ENCODE measurements around the gene UACA. TPM values are rescaled to one million over a fixed set of nuclear protein-coding genes. Genes with fewer than 3 reads are reported as not detected.
"Not testable (repeated sequence)": the region's sequence is repeated elsewhere in the genome, so short reads cannot be mapped to it uniquely, and the experiment has no call there.

UACA gene, protein sequence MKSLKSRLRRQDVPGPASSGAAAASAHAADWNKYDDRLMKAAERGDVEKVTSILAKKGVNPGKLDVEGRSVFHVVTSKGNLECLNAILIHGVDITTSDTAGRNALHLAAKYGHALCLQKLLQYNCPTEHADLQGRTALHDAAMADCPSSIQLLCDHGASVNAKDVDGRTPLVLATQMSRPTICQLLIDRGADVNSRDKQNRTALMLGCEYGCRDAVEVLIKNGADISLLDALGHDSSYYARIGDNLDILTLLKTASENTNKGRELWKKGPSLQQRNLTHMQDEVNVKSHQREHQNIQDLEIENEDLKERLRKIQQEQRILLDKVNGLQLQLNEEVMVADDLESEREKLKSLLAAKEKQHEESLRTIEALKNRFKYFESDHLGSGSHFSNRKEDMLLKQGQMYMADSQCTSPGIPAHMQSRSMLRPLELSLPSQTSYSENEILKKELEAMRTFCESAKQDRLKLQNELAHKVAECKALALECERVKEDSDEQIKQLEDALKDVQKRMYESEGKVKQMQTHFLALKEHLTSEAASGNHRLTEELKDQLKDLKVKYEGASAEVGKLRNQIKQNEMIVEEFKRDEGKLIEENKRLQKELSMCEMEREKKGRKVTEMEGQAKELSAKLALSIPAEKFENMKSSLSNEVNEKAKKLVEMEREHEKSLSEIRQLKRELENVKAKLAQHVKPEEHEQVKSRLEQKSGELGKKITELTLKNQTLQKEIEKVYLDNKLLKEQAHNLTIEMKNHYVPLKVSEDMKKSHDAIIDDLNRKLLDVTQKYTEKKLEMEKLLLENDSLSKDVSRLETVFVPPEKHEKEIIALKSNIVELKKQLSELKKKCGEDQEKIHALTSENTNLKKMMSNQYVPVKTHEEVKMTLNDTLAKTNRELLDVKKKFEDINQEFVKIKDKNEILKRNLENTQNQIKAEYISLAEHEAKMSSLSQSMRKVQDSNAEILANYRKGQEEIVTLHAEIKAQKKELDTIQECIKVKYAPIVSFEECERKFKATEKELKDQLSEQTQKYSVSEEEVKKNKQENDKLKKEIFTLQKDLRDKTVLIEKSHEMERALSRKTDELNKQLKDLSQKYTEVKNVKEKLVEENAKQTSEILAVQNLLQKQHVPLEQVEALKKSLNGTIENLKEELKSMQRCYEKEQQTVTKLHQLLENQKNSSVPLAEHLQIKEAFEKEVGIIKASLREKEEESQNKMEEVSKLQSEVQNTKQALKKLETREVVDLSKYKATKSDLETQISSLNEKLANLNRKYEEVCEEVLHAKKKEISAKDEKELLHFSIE (N-terminal part only)
- 10 to 100 TPM; 27.1 to 83.5 TPM for polyA plus RNA-seq

- Histone ChIP-seq H3K9me3 (ENCODE audit: control insufficient read depth in 2 of 2, insufficient read depth in 1 of 2, low read depth in 1 of 2, low read length in 1 of 2) (no peaks in the 10 kb centered on the region), H3K27ac (ENCODE audit: low read depth in 2 of 2, low read length in 1 of 2) (peak within 1 kb of the TSS; percentile 97), H3K27me3 (ENCODE audit: control insufficient read depth in 1 of 2, insufficient read depth in 2 of 2, low read length in 2 of 2) (no peaks in the 10 kb centered on the region), H3K36me3 (ENCODE audit: control insufficient read depth in 2 of 2, insufficient read depth in 2 of 2, low read length in 1 of 2) (peaks cover 0 to 2% of the 10 kb centered on the region in 2 donors), H3K4me1 (ENCODE audit: control insufficient read depth in 2 of 2, insufficient read depth in 2 of 2, low read length in 1 of 2) (no peaks in the 10 kb centered on the region), H3K4me3 (ENCODE audit: low read depth in 1 of 2, low read length in 2 of 2) (peak within 1 kb of the TSS; percentile 84 to 88)
- 0% methylated on average over 58 to 79 of the region's 79 CpGs for WGBS, 2 donors
Observed at GRCh38 chr15:70763120-70763949, at the start of gene UACA. Gene UACA (minus strand): TSS chr15:70763558. CDS start chr15:70763407, 151 bp downstream.

DNA sequence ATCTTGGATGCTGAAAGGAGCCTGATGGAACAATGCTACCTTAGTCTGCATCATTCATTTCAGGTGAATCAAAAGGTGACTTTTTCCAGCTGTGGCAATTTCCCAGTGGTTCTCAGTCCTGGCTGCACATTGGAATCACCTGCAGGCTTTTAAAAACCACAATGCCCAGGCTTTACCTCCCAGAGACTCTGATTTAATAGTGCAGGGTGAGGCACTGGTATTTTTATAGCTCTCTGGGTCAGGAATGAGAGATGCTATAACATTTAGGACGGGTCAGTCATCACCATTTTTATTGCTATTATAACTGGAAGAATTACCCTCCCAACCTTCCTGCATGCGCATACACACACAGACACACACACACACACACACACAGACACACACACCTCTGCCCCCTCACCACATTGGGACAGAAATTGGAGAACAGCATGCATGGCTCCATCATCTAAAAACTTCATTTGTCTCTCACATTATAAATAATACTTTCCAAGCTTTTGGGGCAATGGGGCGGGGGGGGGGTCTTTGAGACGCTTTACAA, 49.5 kb upstream of the UACA start:
- no peak overlapping the region for H3K27ac ChIP-seq (ENCODE audit: low read depth in 2 of 2, low read length in 1 of 2)
- H3K4me3 ChIP-seq (ENCODE audit: low read depth in 1 of 2, low read length in 2 of 2), result no peak overlapping the region
- no peaks in the 10 kb centered on the region for H3K36me3 ChIP-seq (ENCODE audit: control insufficient read depth in 2 of 2, insufficient read depth in 2 of 2, low read length in 1 of 2)
- 81 to 87% methylated on average over 4 of the region's 4 CpGs for WGBS, 2 donors
- no peaks in the 10 kb centered on the region for H3K4me1 ChIP-seq (ENCODE audit: control insufficient read depth in 2 of 2, insufficient read depth in 2 of 2, low read length in 1 of 2)
- no peaks in the 10 kb centered on the region for H3K9me3 ChIP-seq (ENCODE audit: control insufficient read depth in 2 of 2, insufficient read depth in 1 of 2, low read depth in 1 of 2, low read length in 1 of 2)
- no peaks in the 10 kb centered on the region for H3K27me3 ChIP-seq (ENCODE audit: control insufficient read depth in 1 of 2, insufficient read depth in 2 of 2, low read length in 2 of 2)

GRCh38 chr15:70810916-70811578, 47.7 kb upstream of the UACA start:
- H3K4me3 ChIP-seq (ENCODE audit: low read depth in 1 of 2, low read length in 2 of 2), result no peak overlapping the region
- no peaks in the 10 kb centered on the region for H3K36me3 ChIP-seq (ENCODE audit: control insufficient read depth in 2 of 2, insufficient read depth in 2 of 2, low read length in 1 of 2)
- H3K4me1 ChIP-seq (ENCODE audit: control insufficient read depth in 2 of 2, insufficient read depth in 2 of 2, low read length in 1 of 2), result no peaks in the 10 kb centered on the region
- no peaks in the 10 kb centered on the region for H3K9me3 ChIP-seq (ENCODE audit: control insufficient read depth in 2 of 2, insufficient read depth in 1 of 2, low read depth in 1 of 2, low read length in 1 of 2)
- 77 to 79% methylated on average over 9 of the region's 9 CpGs for WGBS, 2 donors
- H3K27me3 ChIP-seq (ENCODE audit: control insufficient read depth in 1 of 2, insufficient read depth in 2 of 2, low read length in 2 of 2), result no peaks in the 10 kb centered on the region
- H3K27ac ChIP-seq (ENCODE audit: low read depth in 2 of 2, low read length in 1 of 2), result no peak overlapping the region

DNA sequence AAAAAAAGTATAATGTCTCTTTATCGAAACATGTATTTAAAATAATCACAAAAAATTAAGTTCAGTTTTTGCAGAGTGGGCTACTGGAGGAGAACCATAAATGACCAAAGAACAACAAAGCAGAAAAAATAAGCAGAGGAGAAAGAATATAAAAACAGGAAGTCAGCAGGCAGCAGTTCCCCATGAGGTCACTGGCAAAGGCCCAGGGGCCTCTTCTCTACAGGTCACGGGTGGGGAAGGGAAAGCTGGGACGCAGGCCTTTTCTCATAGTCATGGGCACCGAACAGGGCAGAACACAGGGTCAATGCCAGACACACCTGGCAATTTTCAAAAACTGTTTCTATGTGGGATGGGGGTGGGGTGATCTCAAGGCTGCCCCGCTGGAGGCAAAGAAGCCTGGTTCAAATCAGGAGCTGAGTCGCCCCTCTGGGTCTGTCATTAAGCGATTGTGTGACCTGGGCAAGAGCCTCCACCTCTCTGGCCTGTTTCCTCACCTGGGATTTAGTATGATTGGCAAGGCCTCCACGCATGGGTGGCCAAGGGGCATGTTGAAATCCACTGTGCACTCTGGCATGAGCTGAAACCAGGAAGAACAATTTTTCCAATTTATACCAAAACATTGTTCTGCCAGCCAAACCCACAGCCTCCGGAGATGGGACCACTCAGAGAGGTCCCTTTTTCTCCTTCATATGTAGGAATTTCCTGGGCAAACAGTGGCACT, 43.8 kb upstream of the UACA start:
- no peak overlapping the region for H3K27ac ChIP-seq (ENCODE audit: low read depth in 2 of 2, low read length in 1 of 2)
- WGBS, 2 donors, result 61 to 65% methylated on average over 9 of the region's 9 CpGs
- H3K27me3 ChIP-seq (ENCODE audit: control insufficient read depth in 1 of 2, insufficient read depth in 2 of 2, low read length in 2 of 2), result no peaks in the 10 kb centered on the region
- no peaks in the 10 kb centered on the region for H3K9me3 ChIP-seq (ENCODE audit: control insufficient read depth in 2 of 2, insufficient read depth in 1 of 2, low read depth in 1 of 2, low read length in 1 of 2)
- H3K36me3 ChIP-seq (ENCODE audit: control insufficient read depth in 2 of 2, insufficient read depth in 2 of 2, low read length in 1 of 2), result no peaks in the 10 kb centered on the region
- no peaks in the 10 kb centered on the region for H3K4me1 ChIP-seq (ENCODE audit: control insufficient read depth in 2 of 2, insufficient read depth in 2 of 2, low read length in 1 of 2)
- H3K4me3 ChIP-seq (ENCODE audit: low read depth in 1 of 2, low read length in 2 of 2), result no peak overlapping the region

- H3K4me1 ChIP-seq (ENCODE audit: control insufficient read depth in 2 of 2, insufficient read depth in 2 of 2, low read length in 1 of 2); H3K9me3 ChIP-seq (ENCODE audit: control insufficient read depth in 2 of 2, insufficient read depth in 1 of 2, low read depth in 1 of 2, low read length in 1 of 2); H3K4me3 ChIP-seq (ENCODE audit: low read depth in 1 of 2, low read length in 2 of 2); H3K27ac ChIP-seq (ENCODE audit: low read depth in 2 of 2, low read length in 1 of 2); H3K27me3 ChIP-seq (ENCODE audit: control insufficient read depth in 1 of 2, insufficient read depth in 2 of 2, low read length in 2 of 2); H3K36me3 ChIP-seq (ENCODE audit: control insufficient read depth in 2 of 2, insufficient read depth in 2 of 2, low read length in 1 of 2): not testable (repeated sequence)
- WGBS, 2 donors, result 90 to 92% methylated on average over 9 of the region's 9 CpGs
Observed at GRCh38 chr15:70804388-70804787, 41.0 kb upstream of the UACA start.

DNA sequence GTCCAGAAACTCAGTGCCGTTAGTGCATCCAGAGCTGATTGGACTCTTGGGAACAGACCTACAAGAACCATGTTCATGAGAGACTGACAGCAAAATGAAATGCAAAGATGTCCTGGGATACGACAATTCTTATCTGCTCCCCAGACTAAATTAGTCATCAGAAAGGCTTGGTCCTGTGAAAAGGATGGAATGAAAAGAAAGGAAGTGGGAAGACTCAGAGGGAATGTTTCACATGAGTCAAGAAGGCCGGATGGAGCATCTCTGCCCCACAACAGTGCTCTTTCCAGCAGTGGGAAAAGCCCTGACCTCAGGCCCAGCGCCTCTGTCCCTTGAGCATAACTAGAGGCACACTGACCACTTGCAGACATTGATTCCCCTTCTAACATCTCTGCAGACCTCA, 39.3 kb upstream of the UACA start:
- WGBS, 2 donors, result 82 to 83% methylated on average over 4 of the region's 4 CpGs
- Histone ChIP-seq H3K4me1 (ENCODE audit: control insufficient read depth in 2 of 2, insufficient read depth in 2 of 2, low read length in 1 of 2) (no peaks in the 10 kb centered on the region), H3K9me3 (ENCODE audit: control insufficient read depth in 2 of 2, insufficient read depth in 1 of 2, low read depth in 1 of 2, low read length in 1 of 2) (no peaks in the 10 kb centered on the region), H3K4me3 (ENCODE audit: low read depth in 1 of 2, low read length in 2 of 2) (no peak overlapping the region), H3K36me3 (ENCODE audit: control insufficient read depth in 2 of 2, insufficient read depth in 2 of 2, low read length in 1 of 2) (no peaks in the 10 kb centered on the region), H3K27me3 (ENCODE audit: control insufficient read depth in 1 of 2, insufficient read depth in 2 of 2, low read length in 2 of 2) (no peaks in the 10 kb centered on the region), H3K27ac (ENCODE audit: low read depth in 2 of 2, low read length in 1 of 2) (no peak overlapping the region)

- 93 to 95% methylated on average over 5 of the region's 5 CpGs for WGBS, 2 donors
- H3K36me3 ChIP-seq (ENCODE audit: control insufficient read depth in 2 of 2, insufficient read depth in 2 of 2, low read length in 1 of 2), result no peaks in the 10 kb centered on the region
- no peak overlapping the region for H3K27ac ChIP-seq (ENCODE audit: low read depth in 2 of 2, low read length in 1 of 2)
- no peaks in the 10 kb centered on the region for H3K9me3 ChIP-seq (ENCODE audit: control insufficient read depth in 2 of 2, insufficient read depth in 1 of 2, low read depth in 1 of 2, low read length in 1 of 2)
- no peak overlapping the region for H3K4me3 ChIP-seq (ENCODE audit: low read depth in 1 of 2, low read length in 2 of 2)
- no peaks in the 10 kb centered on the region for H3K4me1 ChIP-seq (ENCODE audit: control insufficient read depth in 2 of 2, insufficient read depth in 2 of 2, low read length in 1 of 2)
- no peaks in the 10 kb centered on the region for H3K27me3 ChIP-seq (ENCODE audit: control insufficient read depth in 1 of 2, insufficient read depth in 2 of 2, low read length in 2 of 2)
Observed at GRCh38 chr15:70801109-70801508, 37.8 kb upstream of the UACA start.

All from esophagus (tissue), 2 donors.